SHP77 treated with DMSO at 0.1 percent for 48 hours (cell line): Measurements from ENCODE around the gene FAM229B.

ENCODE experiments used
- DNase-seq: peaks from one replicate; lab custom pipeline; 2025; lab: John Stamatoyannopoulos, UW

Gene FAM229B

GRCh38 chr6:112144145-112144926 is 56.9 kb downstream of the FAM229B start:
- DNase-seq: no peak

GRCh38 chr6:112145080-112145573 is 57.7 kb downstream of the FAM229B start:
- DNase-seq: no peak

- DNase-seq: no peak
These were observed 60.7 kb downstream of the FAM229B start for GRCh38 chr6:112148103-112148502.

GRCh38 chr6:112149236-112149635 is 61.8 kb downstream of the FAM229B start:
- no peak for DNase-seq

GRCh38 chr6:112149719-112150263 is 62.4 kb downstream of the FAM229B start:
- DNase-seq: no peak

GRCh38 chr6:112150363-112150762 is 63.0 kb downstream of the FAM229B start:
- DNase-seq: no peak
